Vagina (tissue), 2 donors: ENCODE measurements around the gene GRM8. TPM values are rescaled to one million over a fixed set of nuclear protein-coding genes. Genes with fewer than 3 reads are reported as not detected.

Experiments
- DNase-seq, 2 donors: peaks; one replicate each; pipeline ENCODE4 v3.0.0-alpha.2; 2017; ENCODE audit errors: extremely low spot score in 2 of 2
- H3K27ac ChIP-seq: fragments of 200-600 bp; sonication (generic); one replicate; pipeline ENCODE4 v1.5.1; 2019
- H3K27me3 ChIP-seq: fragments of 200-600 bp; sonication (generic); one replicate; pipeline ENCODE4 v1.5.1; 2019
- H3K36me3 ChIP-seq, 2 donors: fragments of 200-600 bp; sonication (generic); one replicate each; pipeline ENCODE4 v1.5.1; 2017 to 2019
- H3K4me1 ChIP-seq: fragments of 200-600 bp; sonication (generic); one replicate; pipeline ENCODE4 v1.5.1; 2019
- H3K4me3 ChIP-seq, 2 donors: fragments of 200-600 bp; sonication (generic); 1 replicate in 1 of 2; 2 replicates in 1 of 2; pipeline ENCODE4 v1.5.1; 2016 to 2019
- H3K9me3 ChIP-seq: fragments of 200-600 bp; sonication (generic); one replicate; pipeline ENCODE4 v1.5.1; 2019
- CTCF ChIP-seq, 3 experiments: fragments of 450-650 bp in 2 of 3; fragments of 200-600 bp in 1 of 3; sonication (generic) in 1 of 3; IDR thresholded peaks; one replicate each; pipeline ENCODE4 v1.5.1; 2017 to 2019; ENCODE audit warnings: antibody characterized with exemption in 3 of 3, mild to moderate bottlenecking in 2 of 3, moderate library complexity in 2 of 3
- POLR2A ChIP-seq, 2 donors: fragments of 450-650 bp; IDR thresholded peaks; one replicate each; pipeline ENCODE4 v1.6.1; 2017; ENCODE audit warnings: antibody characterized with exemption in 2 of 2, mild to moderate bottlenecking in 2 of 2, moderate library complexity in 2 of 2
- POLR2AphosphoS5 ChIP-seq, 2 donors: sonication (generic); formaldehyde crosslinking; IDR thresholded peaks; one replicate each; pipeline ENCODE4 v1.9.0; 2017; ENCODE audit warnings: antibody characterized with exemption in 2 of 2, mild to moderate bottlenecking in 2 of 2, low read depth in 1 of 2; ENCODE audit not compliant: insufficient read depth in 1 of 2
- intact Hi-C: fragments of 100-400 bp; cut with DNase I; formaldehyde crosslinking; loops from one replicate; pipeline ENCODE4 v1.15.1; 2023
- total RNA-seq: library from RNA; depleted of rRNA; stranded (reverse); fragments of >200 nt; gene quantifications from one replicate; pipeline ENCODE4 v1.2.3, GENCODE V29; 2016

Gene GRM8
- total RNA-seq, 1 donor from 2014 or later, result not detected

GRCh38 chr7:126760914-126761577, 491.7 kb downstream of the GRM8 start:
- Histone ChIP-seq H3K9me3 (no peaks in the 10 kb centered on the region), H3K4me1 (no peaks in the 10 kb centered on the region)
- no peak for TF ChIP-seq CTCF (IDR thresholded peaks at IDR 0.05)
- TF ChIP-seq POLR2AphosphoS5 (IDR thresholded peaks at IDR 0.05; ENCODE audit: insufficient read depth in 1 of 2, low read depth in 1 of 2), result no peak
- TF ChIP-seq POLR2A (IDR thresholded peaks at IDR 0.05), result no peak

DNA sequence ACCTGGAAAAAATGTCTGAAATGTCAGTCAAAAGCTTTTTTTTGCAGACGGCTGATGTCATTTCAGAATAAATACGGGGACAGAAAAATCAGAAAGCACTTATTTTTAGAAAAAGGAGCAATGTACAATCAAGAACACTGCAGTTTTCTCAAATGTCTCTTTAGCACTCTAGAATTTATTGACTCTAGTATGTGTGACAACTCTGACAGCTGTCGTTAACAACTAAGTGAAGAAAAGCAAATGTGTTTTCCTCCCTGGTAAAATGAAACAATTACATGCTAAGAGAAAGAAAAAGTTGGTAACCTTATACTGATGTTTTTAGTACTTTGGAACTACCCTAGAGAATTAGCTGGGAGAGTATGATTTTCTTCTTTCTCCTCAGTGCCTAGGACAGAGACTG, 497.4 kb downstream of the GRM8 start:
- intact Hi-C loops, result no loop called here
- Histone ChIP-seq H3K4me1 (no peaks in the 10 kb centered on the region), H3K27ac (no peak overlapping the region), H3K4me3 (no peak overlapping the region), H3K9me3 (no peaks in the 10 kb centered on the region), H3K27me3 (no peaks in the 10 kb centered on the region), H3K36me3 (no peaks in the 10 kb centered on the region)
- no peak for TF ChIP-seq CTCF (IDR thresholded peaks at IDR 0.05)
- TF ChIP-seq POLR2A (IDR thresholded peaks at IDR 0.05), result no peak
- no peak for TF ChIP-seq POLR2AphosphoS5 (IDR thresholded peaks at IDR 0.05; ENCODE audit: insufficient read depth in 1 of 2, low read depth in 1 of 2)
- no peak for DNase-seq

More at GRCh38 chr7:126760914-126761577, 491.7 kb downstream of the GRM8 start:
- Histone ChIP-seq H3K27me3 (no peaks in the 10 kb centered on the region), H3K4me3 (no peak overlapping the region), H3K36me3 (no peaks in the 10 kb centered on the region), H3K27ac (no peak overlapping the region)
- DNase-seq, result no peak
- intact Hi-C loops, result no loop called here

DNA sequence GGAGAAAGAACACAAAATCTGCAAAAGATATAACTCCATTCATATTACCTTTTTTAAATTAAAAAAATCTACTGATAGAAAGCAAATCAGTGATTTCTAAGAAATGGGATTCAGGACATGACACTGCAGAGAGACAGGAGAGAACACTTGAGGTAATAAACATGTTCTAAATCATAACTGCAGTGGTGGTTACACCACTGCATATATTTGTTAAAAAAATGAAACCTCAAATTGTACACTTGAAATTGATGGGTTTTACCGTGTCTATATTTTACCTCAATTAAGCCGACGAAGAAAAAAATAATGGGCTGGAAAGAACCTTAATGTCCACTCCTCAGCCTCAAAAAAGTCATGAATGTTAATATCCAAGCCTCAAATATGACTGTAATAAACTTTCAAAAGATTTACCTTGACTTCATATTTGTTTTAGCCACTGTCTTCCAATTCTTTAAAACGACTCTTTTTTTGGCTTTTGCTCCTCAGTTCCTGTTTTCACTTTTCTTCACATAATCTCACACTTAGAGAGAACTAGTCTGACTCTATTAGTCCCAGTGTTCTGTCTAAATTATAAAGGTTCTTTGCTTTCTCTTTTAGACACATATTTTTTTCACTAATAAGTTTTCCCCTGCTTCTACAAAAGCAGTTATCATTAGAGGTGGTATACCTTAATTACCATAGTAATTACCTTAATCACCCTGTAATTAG, 502.4 kb downstream of the GRM8 start:
- Histone ChIP-seq H3K4me3 (no peak overlapping the region), H3K27ac (no peak overlapping the region), H3K27me3 (no peaks in the 10 kb centered on the region), H3K36me3 (no peaks in the 10 kb centered on the region), H3K4me1 (no peaks in the 10 kb centered on the region), H3K9me3 (no peaks in the 10 kb centered on the region)
- TF ChIP-seq CTCF (IDR thresholded peaks at IDR 0.05) (no peak), POLR2A (IDR thresholded peaks at IDR 0.05) (no peak), POLR2AphosphoS5 (IDR thresholded peaks at IDR 0.05; ENCODE audit: insufficient read depth in 1 of 2, low read depth in 1 of 2) (no peak)
- intact Hi-C loops, result no loop called here
- no peak for DNase-seq

DNA sequence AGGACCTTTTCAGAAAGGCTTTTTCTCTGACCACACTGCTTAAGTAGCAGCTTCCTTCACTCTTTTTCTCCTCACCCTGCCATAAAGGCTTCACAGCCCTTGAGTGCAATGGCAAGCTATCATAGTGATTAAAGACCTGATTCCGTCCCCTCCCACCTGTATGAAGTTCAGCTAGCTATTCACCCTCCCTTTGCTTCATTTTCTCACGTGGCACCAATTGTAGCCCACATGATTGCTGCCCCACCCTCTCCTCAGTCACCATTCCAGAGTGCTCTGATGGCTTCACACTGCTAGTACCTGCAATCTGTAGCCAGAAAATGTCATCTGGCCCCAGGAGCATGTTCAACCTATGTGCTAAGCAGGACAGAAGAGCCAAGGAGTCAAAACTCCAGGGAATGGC, 523.8 kb downstream of the GRM8 start:
- intact Hi-C loops, result no loop called here
- DNase-seq, result no peak
- Histone ChIP-seq H3K27ac (no peak overlapping the region), H3K4me3 (no peak overlapping the region), H3K36me3 (no peaks in the 10 kb centered on the region), H3K9me3 (no peaks in the 10 kb centered on the region), H3K4me1 (no peaks in the 10 kb centered on the region), H3K27me3 (no peaks in the 10 kb centered on the region)
- TF ChIP-seq POLR2AphosphoS5 (IDR thresholded peaks at IDR 0.05; ENCODE audit: insufficient read depth in 1 of 2, low read depth in 1 of 2) (no peak), POLR2A (IDR thresholded peaks at IDR 0.05) (no peak), CTCF (IDR thresholded peaks at IDR 0.05) (no peak)

- no peak for DNase-seq
- Histone ChIP-seq H3K36me3 (no peaks in the 10 kb centered on the region), H3K9me3 (no peaks in the 10 kb centered on the region), H3K27ac (no peak overlapping the region), H3K4me3 (no peak overlapping the region), H3K27me3 (no peaks in the 10 kb centered on the region), H3K4me1 (no peaks in the 10 kb centered on the region)
- TF ChIP-seq POLR2AphosphoS5 (IDR thresholded peaks at IDR 0.05; ENCODE audit: insufficient read depth in 1 of 2, low read depth in 1 of 2) (no peak), POLR2A (IDR thresholded peaks at IDR 0.05) (no peak)
- intact Hi-C loops, result no loop called here
These were observed 524.8 kb downstream of the GRM8 start for GRCh38 chr7:126727930-126728391.
